NCI-H1105 treated with DMSO at 0.1 percent for 48 hours (cell line): ENCODE measurements around the gene MINPP1.
"Not testable (repeated sequence)": the region's sequence is repeated elsewhere in the genome, so short reads cannot be mapped to it uniquely, and the experiment has no call there.

ENCODE experiments used
- DNase-seq: peaks from one replicate; lab custom pipeline; 2025; lab: John Stamatoyannopoulos, UW

The MINPP1 gene, protein sequence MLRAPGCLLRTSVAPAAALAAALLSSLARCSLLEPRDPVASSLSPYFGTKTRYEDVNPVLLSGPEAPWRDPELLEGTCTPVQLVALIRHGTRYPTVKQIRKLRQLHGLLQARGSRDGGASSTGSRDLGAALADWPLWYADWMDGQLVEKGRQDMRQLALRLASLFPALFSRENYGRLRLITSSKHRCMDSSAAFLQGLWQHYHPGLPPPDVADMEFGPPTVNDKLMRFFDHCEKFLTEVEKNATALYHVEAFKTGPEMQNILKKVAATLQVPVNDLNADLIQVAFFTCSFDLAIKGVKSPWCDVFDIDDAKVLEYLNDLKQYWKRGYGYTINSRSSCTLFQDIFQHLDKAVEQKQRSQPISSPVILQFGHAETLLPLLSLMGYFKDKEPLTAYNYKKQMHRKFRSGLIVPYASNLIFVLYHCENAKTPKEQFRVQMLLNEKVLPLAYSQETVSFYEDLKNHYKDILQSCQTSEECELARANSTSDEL

DNA sequence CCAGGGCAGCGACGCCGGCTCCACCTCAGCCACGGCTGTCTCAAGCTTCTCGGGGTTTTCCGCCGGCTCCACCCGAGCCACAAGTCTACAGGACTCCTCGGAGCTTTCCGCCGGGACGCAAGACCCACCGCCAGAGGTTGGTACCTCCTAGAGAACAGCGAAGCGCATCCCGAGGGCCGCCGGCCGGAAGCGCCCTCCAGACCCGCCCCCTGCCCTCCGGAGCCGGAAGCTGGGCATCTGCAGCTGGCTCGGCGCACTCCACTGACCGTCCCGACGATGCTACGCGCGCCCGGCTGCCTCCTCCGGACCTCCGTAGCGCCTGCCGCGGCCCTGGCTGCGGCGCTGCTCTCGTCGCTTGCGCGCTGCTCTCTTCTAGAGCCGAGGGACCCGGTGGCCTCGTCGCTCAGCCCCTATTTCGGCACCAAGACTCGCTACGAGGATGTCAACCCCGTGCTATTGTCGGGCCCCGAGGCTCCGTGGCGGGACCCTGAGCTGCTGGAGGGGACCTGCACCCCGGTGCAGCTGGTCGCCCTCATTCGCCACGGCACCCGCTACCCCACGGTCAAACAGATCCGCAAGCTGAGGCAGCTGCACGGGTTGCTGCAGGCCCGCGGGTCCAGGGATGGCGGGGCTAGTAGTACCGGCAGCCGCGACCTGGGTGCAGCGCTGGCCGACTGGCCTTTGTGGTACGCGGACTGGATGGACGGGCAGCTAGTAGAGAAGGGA is at the start of gene MINPP1:
TSS of gene MINPP1 (plus strand) at position 254 of the 726 bp plus-strand sequence. CDS start at position 277, 23 bp downstream.
- DNase-seq = peak; percentile 62

DNA sequence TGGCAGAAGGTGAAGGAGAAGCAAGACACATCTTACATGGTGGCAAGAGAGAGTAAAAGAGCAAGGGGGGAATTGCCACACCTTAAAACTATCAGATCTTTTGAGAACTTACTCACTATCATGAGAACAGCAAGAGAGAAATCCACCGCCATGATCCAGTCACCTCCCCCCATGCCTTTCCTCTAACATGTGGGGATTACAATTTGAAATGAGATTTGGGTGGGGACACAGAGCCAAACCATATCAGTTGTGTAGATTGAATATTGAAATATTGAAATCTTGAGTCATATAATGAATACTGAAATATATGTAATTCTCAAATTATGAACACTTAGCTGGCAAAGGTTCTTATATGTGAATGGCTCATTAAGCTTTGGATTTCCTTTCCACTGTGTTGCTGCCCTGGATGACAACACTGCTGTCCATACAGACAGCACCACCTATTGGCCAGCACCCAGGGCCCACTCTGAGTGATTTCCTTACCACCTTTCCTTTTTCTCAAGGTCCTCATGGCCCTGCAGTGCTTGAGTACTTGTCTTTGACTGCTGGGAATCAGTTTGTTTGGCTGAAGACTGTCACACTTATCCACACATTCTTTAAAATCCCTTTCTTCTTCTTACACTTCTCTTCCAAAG is 48.0 kb upstream of the MINPP1 start:
- DNase-seq = not testable (repeated sequence)

DNA sequence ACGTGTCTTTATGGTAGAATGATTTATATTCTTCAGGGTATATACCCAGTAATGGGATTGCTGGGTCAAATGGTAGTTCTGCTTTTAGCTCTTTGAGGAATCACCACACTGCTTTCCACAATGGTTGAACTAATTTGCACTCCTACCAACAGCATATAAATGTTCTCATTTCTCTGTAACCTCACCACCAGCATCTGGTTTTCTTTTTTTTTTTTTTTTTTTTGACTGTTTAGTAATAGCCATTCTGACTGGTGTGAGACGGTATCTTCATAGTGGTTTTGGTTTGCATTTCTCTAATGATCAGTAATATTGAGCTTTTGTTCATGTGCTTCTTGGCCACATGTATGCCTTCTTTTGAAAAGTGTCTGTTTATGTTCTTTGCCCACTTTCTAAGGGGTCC is 42.9 kb upstream of the MINPP1 start:
- DNase-seq = not testable (repeated sequence)

DNA sequence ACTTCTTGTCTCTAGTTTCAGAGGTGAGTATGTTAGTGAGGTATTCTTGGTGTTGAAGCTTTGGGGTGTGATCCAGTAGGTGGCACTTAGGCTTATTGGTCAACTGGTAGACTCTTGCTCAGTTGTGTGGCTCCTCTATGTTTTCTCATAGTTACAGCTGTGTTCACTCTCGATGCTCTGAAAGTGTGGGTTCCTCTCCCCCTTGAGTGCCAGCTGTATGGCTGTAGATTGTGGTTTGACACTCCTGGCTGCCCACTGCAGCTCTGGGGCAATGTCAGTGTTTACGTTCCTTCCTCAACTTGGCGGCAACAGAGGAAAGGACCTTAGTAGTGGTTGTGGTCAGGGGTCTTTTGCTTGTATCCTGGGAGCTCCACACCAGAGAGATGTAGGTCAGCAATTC is 37.8 kb upstream of the MINPP1 start:
- not testable (repeated sequence) for DNase-seq

DNA sequence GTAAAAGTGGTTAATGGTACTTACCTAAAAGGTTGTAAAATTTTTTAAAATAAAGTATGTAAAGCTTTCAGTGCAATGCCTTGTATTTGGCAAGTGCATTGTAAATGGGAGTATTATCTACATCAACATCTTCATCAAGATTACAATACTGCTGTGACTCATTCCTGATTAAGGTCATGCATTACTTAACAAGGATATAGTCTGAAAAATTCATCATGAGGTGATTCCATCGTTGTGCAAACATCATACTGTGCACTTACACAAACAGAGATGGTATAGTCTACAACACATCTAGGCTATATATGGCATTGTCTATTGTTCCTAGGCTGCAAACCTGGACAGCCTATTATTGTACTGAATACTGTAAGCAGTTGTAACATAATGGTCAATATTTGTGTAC is 16.0 kb upstream of the MINPP1 start:
- not testable (repeated sequence) for DNase-seq

DNA sequence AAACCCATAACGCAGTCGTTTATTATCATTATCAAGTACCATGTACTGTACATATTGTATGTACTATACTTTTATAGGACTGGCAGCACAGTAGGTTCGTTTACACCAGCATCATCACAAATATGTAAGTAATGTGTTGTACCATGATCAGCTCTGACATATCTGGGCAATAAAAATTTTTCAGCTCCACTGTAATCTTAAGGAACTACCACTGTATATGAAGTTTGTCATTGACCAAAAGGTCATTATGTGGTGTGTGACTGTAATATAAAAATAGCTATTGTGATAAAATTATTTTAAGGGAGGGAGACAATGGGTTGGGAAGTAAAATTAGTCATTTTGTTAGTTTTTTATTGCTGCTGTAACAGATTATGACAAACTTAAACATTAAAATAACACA is 14.4 kb upstream of the MINPP1 start:
- DNase-seq = not testable (repeated sequence)

DNA sequence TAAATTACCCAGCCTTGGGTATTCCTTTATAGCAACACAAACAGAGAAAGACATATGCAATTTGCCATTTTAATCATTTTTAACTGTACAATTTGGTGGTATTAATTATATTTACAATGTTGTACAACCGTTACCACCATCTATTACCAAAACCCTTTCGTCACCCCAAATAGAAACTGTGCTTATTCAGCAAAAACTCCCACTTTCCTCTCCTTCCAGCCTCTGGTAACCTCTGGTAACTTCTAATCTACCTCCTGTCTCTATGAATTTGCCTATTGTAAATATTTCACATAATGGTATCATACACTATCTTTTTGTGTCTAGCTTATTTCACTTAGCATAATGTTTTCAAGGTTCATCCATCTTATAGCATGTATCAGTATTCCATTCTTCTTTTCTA is 12.2 kb upstream of the MINPP1 start:
- not testable (repeated sequence) for DNase-seq

DNA sequence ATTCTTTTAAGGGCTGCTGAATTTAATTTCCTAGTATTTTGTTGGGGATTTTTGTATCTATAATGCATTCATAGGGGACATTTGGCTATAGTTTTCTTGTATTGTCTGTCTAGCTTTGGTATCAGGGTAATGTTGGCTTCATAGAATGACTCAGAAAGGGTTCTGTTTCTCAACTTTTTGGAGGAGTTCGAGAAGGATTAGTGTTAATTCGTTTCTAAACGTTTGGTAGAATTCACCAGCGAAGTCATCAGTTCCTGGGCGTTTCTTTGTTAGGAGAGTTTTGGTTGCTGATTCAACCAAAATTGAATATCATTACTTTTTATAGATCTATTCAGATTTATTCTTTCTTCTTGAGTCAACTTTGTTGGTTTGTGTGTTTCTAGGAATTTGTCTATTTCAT is 9.2 kb upstream of the MINPP1 start:
- DNase-seq = not testable (repeated sequence)

DNA sequence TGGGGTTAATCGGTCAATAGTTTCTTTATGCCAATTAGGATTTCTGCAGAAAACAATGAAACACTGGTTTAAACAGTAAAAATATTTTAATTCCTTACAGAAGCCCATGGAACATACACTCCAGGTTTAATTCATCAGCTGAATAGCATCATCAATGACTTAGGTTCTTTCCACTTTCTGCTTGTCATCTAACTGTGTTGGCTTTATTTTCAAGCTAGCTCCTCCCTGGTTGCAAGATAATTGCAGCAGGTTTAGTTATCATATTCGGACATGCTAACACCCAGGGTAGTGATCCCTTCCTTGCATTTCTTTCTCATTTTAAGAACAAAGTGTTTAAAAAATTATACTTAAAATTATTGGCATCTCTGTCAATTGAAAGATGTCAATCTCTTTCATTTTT is 7.3 kb upstream of the MINPP1 start:
- DNase-seq = not testable (repeated sequence)

DNA sequence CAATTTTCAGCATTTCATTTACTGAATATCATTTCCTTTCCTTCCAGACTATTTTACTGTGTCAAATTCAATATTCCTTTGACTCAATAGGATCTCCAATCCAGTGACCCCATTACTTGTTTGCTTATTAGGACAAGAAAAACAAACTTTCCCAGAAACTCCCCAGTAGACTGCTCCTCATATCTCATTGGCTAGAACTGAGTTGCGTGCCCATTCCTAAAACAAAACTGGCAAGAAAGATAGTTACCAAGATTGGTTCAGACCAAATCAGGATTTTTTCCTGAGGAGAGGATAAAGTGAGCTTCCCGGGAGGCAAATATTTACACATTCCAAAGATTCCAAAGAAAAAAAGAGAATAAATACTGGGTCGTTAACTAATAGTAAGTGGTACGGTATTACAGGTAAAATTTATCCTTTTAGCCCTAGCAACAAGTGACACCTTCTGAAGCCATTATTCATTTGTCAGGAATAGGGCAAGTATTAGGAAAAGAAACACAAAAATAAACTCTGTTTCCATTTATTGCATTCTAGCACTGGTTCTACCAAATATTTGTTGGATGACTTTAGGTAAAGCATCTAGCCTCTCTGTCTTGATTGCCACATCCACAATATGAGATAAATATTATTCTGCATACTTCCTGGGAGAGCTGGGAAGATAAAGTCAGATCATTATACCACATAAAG is 6.4 kb upstream of the MINPP1 start:
- not testable (repeated sequence) for DNase-seq

DNA sequence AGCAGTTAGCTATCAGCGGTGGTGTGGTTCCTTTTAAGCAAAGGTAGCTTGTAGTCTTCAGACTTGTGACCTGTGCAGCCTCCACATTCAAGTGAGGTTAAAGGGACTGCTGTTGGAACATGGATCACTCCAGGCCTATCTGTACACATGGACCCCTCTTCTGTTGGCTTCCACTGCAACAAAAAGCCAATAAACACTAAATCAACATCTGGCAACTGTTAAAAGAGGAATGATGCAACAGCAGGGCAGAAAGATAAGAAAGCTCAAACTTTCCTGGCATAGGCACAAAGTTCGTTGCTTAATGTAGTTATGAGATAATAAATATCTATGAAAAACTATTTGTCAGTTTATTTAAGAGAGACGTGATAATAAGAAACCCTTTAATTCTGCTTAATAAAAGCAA is 4.0 kb upstream of the MINPP1 start:
- DNase-seq = no peak

DNA sequence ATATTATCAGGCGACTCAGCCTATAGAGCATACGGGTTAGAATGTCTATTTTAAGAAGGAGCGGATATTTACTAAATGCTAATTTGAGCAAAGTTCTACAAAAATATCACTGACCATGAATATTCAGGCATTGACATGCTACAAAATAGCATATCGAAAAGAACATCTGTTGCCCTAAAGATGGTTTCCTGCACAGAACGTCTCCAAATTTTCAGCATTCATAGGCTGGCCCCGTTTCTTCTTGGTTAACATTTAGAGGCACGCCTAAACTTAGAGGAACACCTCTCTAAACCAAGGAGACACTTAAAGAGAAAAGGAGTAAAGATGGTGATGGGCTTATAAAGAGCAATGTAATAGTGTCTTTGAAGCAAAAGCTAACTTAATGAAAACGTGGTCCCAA is 1.3 kb upstream of the MINPP1 start:
- DNase-seq = no peak

DNA sequence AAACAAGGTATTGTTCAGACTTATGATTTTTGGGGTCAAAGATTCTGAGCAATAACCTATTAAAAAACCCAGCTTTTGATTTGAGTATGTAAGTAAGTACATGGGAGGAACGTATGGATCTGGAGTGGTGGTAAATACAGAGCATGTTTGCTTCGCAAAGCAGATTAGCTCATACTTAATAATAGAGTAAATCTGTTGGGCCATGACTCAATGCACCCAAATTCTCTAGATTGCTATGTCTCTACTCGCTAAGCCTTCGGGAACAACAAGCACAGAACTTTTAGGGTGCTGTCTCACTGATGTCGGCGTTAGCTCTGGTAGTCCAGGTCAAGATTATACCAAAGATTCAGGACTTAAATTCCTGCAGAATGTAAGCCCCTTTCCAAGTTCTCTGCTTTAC is 807 bp upstream of the MINPP1 start:
- no peak for DNase-seq

DNA sequence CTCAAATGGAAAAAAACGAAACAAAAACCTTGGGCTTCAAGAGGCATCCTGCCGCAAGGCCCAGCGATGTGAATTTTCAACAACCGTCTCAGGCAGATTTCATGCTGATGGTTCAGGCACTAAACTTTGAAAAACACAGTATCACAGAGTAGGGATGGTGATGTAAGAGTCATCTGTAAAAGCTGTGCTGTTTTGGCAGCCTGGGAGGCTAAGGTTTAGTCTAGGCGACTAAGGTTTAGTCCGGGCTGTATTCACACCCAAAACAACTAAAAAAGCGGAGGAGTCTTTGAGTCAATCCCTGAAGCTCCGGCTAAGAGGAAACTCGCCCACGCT is 420 bp upstream of the MINPP1 start:
- DNase-seq = no peak

DNA sequence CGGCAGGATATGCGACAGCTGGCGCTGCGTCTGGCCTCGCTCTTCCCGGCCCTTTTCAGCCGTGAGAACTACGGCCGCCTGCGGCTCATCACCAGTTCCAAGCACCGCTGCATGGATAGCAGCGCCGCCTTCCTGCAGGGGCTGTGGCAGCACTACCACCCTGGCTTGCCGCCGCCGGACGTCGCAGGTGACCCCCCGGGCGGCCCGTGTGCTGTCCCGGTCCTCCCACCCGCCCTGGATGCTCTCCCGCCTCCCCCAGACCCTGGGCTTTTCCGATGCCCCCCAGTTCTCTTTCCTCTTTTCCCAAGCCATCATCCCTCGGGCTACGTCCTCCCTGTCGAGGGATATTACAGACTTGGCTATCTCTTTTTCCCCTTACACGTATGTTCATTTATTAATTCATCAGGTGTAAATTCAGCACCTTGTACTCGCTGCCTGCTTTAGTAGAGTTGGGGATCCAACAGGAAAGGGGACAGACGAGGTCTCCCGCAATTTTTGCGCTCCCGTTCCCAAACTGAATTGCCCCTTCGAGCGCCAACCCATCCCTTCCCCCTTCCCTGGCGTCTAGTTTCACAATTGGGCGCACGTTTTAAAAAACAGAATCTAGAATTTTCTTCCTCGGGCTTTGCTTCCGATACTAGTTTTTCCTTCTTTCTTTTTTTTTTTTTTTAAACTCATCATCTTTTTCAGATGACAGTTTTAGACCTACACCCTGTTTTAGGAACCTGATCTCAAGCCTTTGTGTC is 846 bp downstream of the MINPP1 start:
- no peak for DNase-seq

DNA sequence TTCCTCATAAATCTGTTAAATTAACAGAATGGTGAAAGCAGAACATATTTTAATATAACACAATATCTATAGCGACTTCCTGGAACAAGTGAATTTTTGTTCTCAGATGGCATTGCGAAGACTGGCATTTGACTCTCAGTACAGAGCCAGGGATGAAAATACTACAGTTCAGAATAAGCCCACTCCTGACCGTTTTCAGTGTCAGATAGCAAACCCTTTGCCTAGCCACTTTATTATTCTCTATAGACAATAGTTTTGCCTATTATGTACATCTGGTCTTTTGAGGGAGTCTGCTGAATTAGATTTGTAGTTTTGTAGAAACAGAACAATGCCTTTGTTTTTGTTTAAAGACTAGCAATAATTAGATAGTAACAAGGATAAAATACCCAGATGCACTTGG is 2.3 kb downstream of the MINPP1 start:
- no peak for DNase-seq

DNA sequence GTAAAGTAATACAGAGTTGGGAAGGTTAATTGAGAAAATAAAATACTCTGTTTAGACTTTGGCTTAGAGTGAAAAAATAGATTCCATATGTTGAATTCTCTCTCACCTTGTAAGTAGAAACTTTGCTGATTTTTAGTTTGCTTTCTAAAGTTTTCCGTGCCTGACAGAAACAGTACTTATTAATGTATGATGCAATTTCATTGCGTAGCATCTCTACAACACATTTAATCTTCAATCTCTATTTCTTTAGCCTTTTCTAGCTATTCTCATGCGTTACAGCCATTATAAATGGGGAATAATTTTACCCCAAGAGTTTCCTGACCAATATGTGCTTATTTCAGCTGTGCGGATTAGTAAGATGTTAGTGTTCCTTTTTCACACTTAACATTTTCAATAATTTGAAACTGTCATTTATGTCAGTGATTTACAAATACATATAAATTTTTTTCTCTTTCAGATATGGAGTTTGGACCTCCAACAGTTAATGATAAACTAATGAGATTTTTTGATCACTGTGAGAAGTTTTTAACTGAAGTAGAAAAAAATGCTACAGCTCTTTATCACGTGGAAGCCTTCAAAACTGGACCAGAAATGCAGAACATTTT is 3.3 kb downstream of the MINPP1 start:
- no peak for DNase-seq

DNA sequence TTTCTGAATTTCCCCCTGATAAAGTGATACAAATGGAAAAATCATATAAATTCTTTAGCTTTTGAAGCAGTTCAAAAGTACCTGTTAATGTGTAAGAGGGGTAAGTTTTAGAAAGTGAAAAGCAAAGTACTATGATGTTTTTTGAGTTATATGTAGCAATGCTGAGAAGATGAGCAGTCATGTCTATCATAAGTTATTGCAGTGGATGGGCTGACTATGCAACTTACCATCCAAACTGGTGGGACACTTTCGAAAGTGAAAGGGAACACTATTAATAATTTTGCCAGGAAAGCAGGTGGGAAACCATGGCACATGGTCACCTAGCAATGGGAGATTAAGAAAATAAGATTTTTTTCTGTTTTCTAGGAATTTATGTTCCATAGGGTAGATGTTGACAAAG is 4.1 kb downstream of the MINPP1 start:
- DNase-seq = no peak

DNA sequence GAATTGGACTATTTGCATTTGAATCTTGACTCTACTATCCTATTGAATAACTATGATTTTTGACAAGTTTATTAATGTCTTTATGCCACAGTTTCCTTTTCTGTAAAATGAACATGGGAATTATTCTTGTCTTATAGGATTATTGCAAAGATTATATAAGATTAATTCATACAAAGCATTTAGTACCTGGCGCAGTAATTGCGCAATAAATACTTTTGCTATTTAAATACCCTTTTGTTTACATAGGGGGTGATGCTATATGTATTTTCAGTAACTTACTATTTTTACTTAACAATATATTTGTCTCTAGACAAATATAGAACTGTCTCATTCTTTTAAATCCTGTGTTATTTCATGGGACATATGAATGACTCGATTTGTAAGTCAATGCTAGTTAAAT is 5.3 kb downstream of the MINPP1 start:
- no peak for DNase-seq

DNA sequence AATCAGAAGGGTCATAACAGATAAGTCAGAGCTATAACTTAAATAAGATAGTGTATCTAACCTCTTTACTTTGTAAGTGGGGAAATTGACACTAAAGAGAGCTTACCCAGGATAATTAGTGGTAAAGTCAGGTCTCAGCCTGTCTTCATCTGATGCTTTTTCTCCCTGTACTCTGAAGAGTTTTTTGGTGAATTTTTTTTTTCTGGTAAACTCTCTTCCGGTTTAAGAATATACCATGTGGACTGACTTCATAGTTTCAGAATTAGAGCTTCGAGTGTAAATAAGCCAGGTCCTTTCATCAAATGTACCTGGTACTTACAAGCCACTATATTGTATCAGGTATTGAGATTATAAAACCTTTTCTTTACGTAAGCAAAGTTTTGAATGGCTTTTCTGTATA is 6.8 kb downstream of the MINPP1 start:
- DNase-seq = no peak

DNA sequence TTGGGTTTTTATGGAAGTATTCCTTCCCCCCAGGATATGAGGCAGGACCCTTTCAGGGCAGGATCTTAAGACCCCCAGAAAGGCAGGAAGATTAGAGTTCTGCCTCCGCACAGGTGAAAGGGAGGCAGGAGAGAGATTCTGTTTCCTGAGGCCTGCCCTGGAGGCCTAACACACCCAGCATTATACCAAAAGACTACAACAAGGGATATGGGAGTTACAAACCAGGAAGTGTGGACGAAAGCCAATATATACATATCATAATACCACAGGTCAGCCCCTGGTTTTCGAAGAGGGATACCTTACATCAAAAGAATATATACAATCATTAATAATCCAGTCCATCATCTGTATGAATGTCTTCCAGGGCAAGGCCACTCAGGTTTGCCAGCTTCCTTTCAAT is 14.2 kb downstream of the MINPP1 start:
- DNase-seq = no peak
